Fibroblast of peridontal ligament (primary cell): ENCODE measurements around the gene APOO.

Experiments used
- DNase-seq: peaks from one replicate; pipeline ENCODE4 v3.0.0-alpha.2; 2010; ENCODE audit errors: extremely low read depth

APOO gene

DNA sequence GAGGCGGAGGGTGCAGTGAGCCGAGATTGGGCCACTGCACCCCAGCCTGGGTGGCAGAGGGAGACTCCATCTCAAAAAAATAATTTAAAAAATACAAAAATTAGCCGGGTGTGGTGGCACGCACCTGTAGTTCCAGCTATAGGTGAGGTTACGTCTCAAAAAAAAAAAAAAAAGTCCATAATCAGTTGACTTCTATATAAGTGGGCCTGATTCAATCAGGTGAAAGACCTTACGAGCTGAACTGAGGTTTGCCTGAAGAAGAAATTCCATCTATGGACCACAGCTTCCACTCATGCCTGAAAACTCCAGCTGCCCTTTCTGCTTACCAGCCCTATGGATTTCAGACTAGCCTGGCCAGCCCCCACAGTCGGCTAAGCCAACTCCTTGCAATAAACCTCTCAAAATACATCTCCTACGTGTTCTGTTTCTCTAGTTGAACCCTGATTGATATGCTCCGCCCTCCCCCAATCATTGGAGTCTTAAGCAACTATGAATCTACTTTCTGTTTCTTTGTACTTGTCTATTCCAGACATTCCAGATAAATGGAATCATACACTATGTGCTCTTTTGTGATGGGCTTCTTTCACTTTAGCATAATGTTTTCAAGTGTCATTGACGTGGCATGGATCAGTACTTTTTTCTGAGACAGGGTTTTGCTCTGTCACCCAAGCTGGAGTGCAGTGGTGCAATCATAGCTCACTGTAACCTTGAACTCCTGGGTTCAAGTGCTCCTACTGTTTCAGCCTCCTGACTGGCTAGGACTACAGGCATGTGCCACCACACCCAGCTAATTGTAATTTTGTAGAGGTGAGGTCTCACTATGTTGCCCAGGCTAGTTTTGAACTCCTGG lies 88.1 kb downstream of the APOO start:
- peak; percentile 50 for DNase-seq

DNA sequence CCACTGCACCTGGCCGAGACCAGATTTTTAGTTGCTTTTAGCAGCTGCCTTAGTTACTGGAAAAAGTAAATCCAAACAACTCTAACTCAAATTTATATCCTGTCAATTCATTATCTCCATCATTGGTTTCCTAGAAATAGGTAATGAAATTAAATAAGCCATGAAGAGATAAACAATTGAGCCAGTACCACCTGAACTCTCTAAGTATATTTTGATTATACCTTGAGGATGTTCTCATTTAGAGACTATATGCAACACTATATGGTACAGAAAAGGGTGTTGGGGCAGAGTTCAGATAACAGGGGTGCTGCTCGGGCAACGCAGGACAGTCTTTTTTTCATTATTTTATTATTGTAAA lies 89.8 kb downstream of the APOO start:
- DNase-seq: no peak

DNA sequence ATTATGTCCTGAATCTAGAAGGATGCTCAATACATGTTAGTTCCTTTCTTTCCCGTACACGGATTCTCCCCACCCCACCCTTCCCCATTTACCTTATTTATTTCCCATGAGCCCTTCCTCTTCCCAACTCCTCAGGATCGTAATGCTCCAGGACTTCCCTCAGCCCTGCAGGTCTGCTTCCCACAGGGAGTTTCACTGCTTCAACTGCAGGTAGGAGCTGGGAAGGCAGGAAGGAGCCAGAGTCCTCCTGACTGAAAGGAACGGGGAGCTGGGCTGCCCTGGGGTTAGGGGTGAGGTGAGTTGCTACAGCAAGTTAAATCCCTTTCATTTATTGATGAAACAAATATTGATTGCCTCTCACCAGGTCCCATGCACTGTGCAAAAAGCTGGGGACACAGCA lies 91.6 kb downstream of the APOO start:
- DNase-seq: no peak

DNA sequence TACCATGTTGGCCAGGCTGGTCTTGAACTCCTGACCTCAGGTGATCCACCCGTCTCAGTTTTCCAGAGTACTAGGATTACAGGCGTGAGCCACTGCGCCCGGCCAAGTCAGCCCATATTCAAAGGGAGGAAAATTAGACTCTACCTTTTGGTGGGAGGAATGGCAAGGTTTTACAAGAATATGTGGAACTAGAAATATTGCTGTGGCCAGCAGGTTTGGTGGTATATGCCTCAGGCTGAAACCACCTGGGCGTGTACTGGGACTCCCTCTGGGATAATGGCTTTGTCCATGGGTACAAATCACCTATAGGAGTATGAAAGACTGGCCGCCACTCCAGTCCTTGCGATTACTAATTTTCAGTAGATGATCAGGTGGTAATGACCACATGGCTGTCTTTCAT lies 92.4 kb downstream of the APOO start:
- no peak for DNase-seq

DNA sequence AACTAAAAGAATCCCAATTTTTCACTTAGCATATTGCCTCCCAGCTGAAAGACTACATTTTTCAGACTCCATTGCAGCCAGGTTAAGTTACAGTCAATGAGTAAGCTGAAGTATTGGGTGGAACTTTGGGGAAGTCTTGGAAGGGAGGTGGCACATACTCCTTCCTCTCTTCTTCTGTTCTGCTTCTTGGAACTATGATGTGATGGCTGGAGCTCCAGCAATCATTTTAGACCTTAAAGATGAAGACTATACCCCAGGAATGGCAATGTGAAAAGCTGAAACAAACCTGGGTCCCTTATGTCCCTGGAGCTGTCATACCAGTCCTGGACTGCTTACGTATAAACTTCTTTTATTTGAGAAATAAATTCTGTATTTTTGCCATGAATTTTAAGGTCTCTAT lies 93.9 kb downstream of the APOO start:
- DNase-seq: no peak

DNA sequence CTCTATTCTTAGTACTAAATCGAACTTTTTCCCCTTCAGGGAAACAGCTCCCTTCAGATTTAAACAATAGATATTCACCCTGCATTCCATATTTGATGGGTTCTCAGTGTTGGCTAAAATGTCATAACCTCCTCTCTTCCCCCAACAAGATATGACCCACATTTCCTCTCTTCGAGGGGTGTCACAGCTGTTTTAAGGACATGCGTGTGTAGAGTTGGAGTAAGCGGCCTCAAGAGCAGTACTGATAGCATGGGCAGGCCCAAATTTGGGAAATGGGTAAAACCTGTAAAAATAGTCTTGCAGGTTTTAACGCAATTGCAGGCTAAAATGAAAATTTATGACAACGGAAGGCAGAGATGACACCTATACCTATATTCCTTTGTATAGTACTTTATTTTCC lies 96.1 kb downstream of the APOO start:
- no peak for DNase-seq

DNA sequence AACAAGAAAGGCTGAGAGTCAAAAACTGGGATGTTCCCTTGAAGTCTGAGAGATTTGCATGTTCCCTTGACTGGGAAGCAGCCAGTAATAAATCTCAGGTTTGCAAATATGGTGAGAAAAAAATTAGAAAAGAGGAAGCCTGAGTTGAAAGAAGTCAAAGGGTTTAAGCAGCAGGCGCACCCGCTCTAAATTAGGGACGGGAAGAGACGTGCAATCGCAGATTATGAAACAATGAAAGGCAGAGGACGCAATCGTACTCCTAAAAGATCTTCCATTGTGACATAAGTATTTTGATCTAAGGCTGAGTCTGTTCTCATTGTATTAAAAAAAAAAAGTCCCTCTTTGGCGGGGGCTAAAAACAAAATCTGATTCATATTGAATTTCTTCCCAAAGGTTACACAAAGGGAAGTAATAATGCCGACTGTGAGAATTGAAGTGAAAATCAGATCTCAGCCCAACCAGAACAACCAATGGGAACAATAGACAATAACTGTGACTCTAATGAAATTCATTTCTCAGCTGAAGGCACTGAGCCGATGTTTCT lies 96.6 kb downstream of the APOO start:
- DNase-seq: peak; percentile 42

DNA sequence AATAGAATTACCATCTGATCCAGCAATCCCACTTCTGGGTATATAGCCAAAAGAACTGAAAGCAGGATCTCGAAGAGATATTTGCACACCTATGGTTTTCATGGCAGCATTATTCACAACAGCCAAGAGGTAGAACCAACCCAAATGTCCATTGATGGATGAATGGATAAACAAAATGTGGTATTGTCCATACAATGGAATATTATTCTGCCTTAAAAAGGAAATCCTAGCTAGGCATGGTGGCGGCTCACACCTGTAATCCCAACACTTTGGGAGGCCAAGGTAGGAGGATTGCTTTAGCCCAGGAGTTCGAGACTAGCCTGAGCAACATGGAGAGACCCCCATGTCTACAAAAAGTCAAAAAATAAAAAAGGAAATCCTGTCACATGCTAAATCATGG lies 97.5 kb downstream of the APOO start:
- DNase-seq: no peak

DNA sequence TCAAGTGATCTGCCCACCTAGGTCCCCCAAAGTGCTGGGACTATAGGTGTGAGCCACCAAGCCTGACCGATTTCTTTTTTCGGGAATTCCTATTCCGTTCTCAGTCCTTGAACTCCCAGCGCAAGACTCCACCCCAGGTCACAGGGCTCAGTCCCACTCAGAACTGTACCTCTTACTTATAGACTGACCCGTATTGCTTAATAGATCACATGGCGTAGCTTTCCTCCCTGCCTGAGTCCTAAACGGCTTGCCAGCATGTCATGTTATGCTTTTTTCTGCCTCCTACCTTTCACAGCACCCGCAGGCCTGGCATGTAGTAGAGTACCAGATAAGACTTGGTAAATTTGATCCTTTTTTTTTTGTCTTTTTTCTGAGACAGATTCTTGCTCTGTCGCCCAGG lies 102.3 kb downstream of the APOO start:
- no peak for DNase-seq

DNA sequence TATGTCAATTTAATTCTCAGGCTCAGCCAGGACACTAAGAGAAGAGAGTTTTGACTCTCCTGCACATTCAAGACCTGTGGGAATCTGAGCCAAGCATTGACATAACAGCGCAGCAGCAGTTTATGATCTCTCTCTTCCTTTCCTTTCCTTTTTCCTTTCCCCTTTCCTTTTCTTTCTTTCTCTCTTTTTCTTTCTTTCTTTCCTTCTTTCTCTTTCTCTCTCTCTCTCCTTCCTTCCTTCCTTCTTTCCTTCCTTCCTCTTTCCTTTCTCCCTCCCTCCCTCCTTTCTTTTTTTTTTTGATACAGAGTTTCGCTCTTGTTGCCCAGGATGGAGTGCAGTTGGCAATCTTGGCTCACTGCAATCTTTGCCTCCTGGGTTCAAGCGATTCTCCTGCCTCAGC lies 103.2 kb downstream of the APOO start:
- no peak for DNase-seq

DNA sequence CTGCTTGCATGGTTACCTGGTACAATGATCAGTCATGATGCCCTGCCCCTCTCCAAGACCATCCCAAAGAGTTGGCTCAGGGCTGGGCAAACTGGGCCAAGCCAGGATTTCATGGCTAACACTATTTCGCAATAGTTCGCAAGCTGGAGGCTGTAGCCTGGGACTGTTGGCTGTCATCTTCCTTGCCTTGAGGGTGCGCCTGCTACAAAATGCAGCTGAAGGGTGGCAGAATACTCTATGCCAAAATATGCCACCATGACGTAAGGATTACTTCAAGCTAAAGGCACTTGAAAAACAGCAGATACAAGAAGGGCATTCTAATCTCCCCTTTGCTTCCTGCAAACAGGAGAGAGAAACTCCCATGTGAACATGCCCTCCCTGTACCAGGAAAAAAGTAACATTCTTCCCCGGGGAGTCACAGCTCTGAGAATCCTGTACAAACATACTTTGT lies 103.8 kb downstream of the APOO start:
- DNase-seq: peak; percentile 36

DNA sequence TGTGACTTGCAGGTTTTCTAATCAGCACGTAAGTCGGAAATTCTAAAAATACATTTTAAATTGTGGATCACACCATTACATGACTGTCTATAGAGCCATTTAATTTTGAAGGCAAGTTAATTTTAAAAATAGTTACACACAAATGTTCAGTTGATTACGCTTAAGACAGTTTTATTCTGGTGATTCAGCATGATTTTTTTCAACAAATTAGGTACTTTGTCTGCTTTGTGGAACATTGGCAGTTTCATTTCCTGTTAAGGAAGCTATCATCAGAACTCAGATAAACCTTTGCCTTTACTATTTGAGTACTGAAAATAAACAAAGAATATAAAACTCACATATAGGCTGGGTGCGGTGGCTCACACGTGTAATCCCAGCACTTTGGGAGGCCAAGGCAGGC lies 105.3 kb downstream of the APOO start:
- no peak for DNase-seq

DNA sequence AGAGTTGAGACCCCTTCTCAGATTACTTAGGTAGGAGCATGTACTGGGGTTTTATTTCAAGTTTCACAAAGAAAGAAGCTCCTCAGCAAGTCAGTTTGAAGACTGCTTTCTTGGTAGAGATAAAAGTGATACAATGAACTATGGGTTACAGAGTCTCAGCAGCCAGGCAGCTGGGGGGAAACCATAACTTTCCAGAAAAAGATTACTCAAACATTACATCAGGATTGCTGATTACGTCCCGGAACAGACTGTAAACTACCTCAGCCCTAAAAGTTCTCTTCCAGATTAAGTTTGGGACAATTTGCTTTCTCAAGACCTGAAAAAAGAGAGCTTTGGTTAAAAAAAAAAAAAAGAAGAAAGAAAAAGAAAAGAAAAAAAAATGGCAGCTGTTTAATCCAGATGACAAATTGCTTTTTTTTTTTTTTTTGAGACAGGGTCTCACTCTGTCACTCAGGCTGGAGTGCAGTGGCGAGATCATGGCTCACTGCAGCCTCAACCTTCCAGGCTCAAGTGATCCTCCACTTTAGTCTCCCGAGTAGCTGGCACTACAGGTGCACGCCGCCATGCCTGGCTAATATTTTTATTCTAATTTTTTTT lies 108.2 kb downstream of the APOO start:
- peak; percentile 71 for DNase-seq

DNA sequence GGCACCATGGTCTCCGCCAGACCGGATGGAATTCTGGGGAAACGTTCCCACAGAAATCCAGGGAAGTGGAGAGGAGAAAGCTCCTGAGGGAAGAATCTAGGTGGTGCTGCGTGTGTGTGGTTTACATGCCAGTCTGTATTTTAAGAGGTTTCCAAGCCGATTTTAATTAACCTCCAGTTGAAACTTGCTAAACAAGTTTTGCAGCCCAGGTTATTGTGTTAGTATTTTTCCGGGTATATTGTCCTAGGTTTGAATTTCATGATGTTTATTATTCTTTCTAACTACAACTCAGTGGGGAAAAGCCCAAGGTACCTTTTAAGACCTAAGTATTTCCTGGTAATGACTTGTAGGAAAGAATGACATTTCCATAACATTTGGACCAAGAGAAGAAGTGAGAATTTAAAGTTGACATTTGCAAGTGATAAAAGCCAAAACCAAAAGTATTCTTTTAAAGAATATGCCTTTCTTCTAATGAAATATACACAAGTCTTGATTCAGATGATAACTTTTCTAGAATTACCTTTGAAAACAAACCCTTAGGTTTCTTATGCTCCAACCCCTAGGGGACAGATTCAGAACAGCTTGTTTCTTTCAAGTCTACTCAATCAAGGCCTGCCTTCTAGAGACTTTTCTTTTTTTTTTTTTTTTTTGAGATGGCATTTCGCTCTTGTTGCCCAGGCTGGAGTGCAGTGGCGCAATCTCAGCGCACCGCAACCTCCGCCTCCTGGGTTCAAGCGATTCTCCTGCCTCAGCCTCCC lies 110.2 kb downstream of the APOO start:
- no peak for DNase-seq

DNA sequence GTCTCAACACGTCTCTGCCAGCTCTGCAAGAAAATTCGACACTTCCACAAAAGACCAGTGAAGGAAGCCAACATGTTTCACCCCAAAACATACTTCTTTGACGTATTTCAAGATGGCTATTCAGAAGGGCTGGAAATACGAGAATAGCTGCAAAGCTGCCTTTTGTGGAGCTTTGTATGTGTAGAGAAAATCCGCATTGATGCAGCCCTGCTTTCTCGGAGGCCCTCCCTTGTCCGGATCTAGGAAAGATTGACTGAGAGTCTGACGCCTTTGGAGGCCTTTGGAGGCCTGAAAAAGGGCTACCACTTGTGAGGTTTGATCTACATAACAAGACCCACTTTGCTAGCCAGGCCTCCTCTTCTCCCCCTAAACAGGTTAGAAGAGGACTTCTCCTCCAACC lies 112.5 kb downstream of the APOO start:
- no peak for DNase-seq

DNA sequence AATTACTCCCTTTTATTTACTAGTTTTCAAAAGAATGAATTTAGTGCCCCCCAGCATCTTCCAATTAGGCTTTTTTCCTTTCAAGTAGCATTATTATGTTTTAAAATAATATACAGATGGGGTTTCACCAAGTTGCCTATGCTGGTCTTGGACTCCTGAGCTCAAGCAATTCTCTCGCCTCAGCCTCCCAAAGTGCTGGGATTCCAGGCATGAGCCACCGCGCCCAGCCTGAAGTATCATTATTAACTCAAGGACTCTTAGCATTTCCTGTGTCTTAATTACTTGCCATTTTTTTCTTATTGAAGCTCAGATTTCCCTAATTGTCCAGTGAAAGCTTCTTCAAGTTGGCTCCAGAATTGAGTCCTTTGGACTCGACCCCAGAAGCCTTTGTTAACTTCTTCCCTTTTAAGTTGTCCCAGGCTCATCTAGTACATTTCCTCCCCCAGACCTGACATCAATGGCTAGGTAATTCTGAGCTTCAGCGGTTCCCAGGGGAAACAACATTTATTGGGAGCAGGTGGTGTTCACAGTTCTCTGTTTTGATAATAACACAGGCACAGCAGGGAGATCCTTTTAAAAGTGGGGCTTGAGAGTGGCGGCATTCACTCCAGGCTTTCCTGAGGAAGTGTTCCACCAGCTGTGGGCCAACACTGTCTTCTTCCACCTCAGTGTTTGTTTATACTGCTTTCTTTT lies 114.7 kb downstream of the APOO start:
- DNase-seq: no peak

DNA sequence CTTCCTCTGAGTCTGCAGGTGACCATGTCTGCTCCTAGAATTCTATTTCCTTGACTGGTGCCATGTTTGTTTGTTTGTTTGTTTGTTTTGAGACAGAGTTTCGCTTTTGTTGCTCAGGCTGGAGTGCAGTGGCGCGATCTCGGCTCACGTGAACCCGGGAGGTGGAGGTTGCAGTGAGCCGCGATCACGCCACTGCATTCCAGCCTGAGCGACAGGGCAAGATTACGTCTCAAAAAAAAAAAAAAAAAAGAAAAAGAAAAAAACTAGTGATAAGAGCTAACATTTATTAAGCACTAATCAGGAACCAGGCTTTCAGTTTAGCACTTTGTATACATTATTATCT lies 117.6 kb downstream of the APOO start:
- DNase-seq: no peak

DNA sequence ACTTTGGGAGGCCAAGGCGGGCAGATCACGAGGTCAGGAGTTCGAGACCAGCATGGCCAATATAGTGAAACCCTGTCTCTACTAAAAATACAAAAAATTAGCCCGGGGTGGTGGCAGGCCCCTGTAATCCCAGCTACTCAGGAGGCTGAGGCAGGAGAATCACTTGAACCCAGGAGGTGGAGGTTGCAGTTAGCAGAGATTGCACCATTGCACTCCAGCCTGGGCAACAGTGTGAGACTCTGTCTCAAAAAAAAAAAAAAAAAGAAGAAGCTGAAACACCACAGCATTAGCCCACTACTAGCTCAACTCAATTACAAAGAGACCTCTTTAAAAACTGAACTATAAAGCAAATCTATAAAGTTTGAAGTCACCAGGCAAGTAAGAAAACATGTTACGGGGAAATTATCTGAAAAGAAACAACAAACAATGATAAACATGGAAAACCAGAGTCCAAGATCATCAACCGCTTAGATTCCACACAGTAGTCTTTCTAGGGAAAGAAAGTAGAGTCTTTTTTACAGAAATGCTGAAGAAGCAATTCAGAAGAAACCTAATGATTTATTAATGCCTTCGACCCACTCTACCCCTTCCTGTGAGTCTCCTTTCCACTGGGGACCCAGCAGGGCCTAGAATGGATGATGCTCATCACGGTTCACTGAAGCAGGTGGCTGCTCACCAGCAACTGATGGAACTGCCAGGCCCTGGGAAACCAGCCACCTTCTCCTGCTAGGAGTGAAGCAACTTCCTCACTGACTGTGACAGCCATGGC lies 118.2 kb downstream of the APOO start:
- DNase-seq: no peak

DNA sequence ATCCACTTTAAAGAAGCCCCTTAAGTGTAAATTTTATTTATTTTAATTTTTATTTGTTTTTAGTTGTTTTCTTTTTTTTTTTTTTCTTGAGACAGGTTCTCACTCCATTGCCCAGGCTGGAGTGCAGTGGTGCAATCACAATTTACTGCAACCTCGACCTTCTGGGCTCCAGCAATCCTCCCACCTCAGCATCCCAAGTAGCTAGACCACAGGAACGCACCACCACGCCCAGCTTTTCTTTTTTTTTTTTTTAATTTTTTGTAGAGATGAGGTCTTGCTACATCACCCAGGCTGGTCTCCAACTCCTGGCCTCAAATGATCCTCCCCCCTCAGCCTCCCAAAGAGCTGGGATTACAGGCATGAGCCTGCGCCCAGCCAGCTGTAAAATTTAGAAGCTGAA lies 118.8 kb downstream of the APOO start:
- DNase-seq: no peak

DNA sequence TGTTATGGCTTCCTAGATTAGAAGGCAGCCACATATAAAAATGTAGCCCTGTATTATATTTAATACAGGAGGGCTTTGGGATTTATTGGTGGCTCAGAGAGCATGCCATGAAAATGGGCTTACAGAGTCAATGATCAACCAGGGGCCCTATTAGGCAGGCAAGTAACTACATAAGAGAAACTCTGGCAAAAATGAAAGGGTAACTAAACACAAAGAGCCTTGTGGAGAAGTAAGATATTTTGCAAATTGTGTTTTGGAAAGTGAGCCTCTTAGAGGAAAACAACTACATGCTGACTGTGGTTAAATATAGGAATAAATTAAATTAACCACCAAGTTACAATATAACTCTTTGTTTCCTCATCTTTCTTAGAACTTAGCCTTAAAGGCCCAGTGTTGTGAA lies 119.2 kb downstream of the APOO start:
- no peak for DNase-seq

DNA sequence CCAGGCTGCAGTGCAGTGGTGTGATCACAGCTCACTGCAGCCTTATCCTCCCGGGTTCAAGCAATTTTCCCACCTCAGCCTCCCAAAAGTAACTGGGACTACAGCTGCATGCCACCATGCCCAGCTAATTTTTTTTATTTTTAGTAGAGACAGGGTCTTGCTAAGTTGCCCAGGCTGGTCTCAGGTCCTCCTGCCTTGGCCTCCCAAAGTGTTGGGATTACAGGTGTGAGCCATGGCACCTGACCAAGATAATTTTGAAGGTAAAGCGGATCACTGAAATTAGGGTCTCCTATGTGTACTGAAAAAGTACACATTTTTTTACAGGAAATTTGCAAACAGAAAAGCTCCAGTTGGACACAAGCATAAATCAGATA lies 120.0 kb downstream of the APOO start:
- DNase-seq: no peak
